GM23338 (cell line): ENCODE measurements around the gene WWOX. TPM values are rescaled to one million over a fixed set of nuclear protein-coding genes. Genes with fewer than 3 reads are reported as not detected.

Source experiments
- ATAC-seq: fragments of 200-7000 bp; cut with Tn5 transposase; 3 replicates; pipeline ENCODE4 v1.9.1; 2020
- DNase-seq: peaks from one replicate; pipeline ENCODE4 v3.0.0-alpha.2; 2015; ENCODE audit warnings: low spot score
- H2AFZ ChIP-seq: fragments of 200-600 bp; sonication (generic); 2 replicates; pipeline ENCODE4 v1.8.0; 2016; ENCODE audit warnings: antibody characterized with exemption, mild to moderate bottlenecking, moderate library complexity
- H3F3A ChIP-seq: fragments of 200-600 bp; sonication (generic); replicated peaks from 2 replicates; pipeline ENCODE4 v1.8.0; 2017; ENCODE audit warnings: antibody characterized with exemption, mixed run types, low read depth
- H3K27ac ChIP-seq: fragments of 200-600 bp; sonication (generic); 2 replicates; pipeline ENCODE4 v1.6.1; 2016; ENCODE audit warnings: low read depth
- H3K27me3 ChIP-seq: fragments of 200-600 bp; sonication (generic); 2 replicates; pipeline ENCODE4 v1.8.0; 2016; ENCODE audit warnings: mild to moderate bottlenecking, mixed run types, moderate library complexity; ENCODE audit not compliant: insufficient read depth
- H3K36me3 ChIP-seq: fragments of 200-600 bp; sonication (generic); 2 replicates; pipeline ENCODE4 v1.8.0; 2016; ENCODE audit warnings: mild to moderate bottlenecking; ENCODE audit not compliant: insufficient read depth
- H3K4me1 ChIP-seq: fragments of 200-600 bp; sonication (generic); 2 replicates; pipeline ENCODE4 v1.8.0; 2016; ENCODE audit warnings: mild to moderate bottlenecking, moderate library complexity; ENCODE audit not compliant: insufficient read depth
- H3K4me2 ChIP-seq: fragments of 200-600 bp; sonication (generic); 2 replicates; pipeline ENCODE4 v1.7.1; 2017; ENCODE audit warnings: mixed run types
- H3K4me3 ChIP-seq: fragments of 200-600 bp; sonication (generic); 2 replicates; pipeline ENCODE4 v1.6.1; 2016; ENCODE audit warnings: mixed run types
- H3K79me2 ChIP-seq: fragments of 200-600 bp; sonication (generic); replicated peaks from 2 replicates; pipeline ENCODE4 v1.8.0; 2017; ENCODE audit warnings: mild to moderate bottlenecking; ENCODE audit not compliant: insufficient read depth
- H3K9me2 ChIP-seq: fragments of 200-600 bp; sonication (generic); 2 replicates; pipeline ENCODE4 v1.8.0; 2017; ENCODE audit not compliant: insufficient read depth
- H4K20me1 ChIP-seq: fragments of 200-600 bp; sonication (generic); replicated peaks from 2 replicates; pipeline ENCODE4 v1.8.0; 2017; ENCODE audit warnings: mild to moderate bottlenecking; ENCODE audit not compliant: insufficient read depth
- H3K27ac Mint-ChIP-seq: 2 replicates; pipeline ENCODE4 v1.8.0; 2020; ENCODE audit warnings: inconsistent platforms, mild to moderate bottlenecking, moderate library complexity, mixed read lengths
- H3K27me3 Mint-ChIP-seq: 3 replicates; pipeline ENCODE4 v1.8.0; 2022; ENCODE audit warnings: low read depth, mild to moderate bottlenecking, moderate library complexity, mixed read lengths, inconsistent platforms; ENCODE audit not compliant: insufficient read depth, poor library complexity
- H3K36me3 Mint-ChIP-seq: 3 replicates; pipeline ENCODE4 v1.8.0; 2021; ENCODE audit warnings: low read depth, mild to moderate bottlenecking, inconsistent platforms, moderate library complexity, mixed read lengths
- H3K4me1 Mint-ChIP-seq: 3 replicates; pipeline ENCODE4 v1.8.0; 2020; ENCODE audit warnings: mild to moderate bottlenecking, inconsistent platforms, mixed read lengths
- H3K4me3 Mint-ChIP-seq: 3 replicates; pipeline ENCODE4 v1.8.0; 2021; ENCODE audit warnings: moderate library complexity, mild to moderate bottlenecking, inconsistent platforms, mixed read lengths
- H3K9me3 Mint-ChIP-seq: 3 replicates; pipeline ENCODE4 v1.8.0; 2020; ENCODE audit warnings: moderate library complexity, mild to moderate bottlenecking, inconsistent platforms, mixed read lengths
- CREB1 ChIP-seq: fragments of 250-450 bp; sonication (Bioruptor Pico); IDR thresholded peaks from 2 replicates; pipeline ENCODE4 v1.5.0; 2020; ENCODE audit warnings: low read depth, mild to moderate bottlenecking, moderate library complexity
- CTCF ChIP-seq, 2 experiments: fragments of 200-600 bp in 1 of 2; sonication (generic) in 1 of 2; conservative IDR thresholded peaks; 2 replicates each; pipeline versions ENCODE4 v1.5.1 to v1.6.1; 2016 to 2017; ENCODE audit warnings: antibody characterized with exemption in 2 of 2, low read depth in 2 of 2, mild to moderate bottlenecking in 2 of 2, moderate library complexity in 1 of 2
- ETS1 ChIP-seq: IDR thresholded peaks from 2 replicates; pipeline ENCODE4 v1.6.1; 2016; ENCODE audit warnings: antibody characterized with exemption
- EZH2 ChIP-seq: fragments of 200-600 bp; sonication (generic); IDR thresholded peaks from one replicate; pipeline ENCODE4 v1.8.0; 2017; ENCODE audit warnings: antibody characterized with exemption, mild to moderate bottlenecking, low read depth; ENCODE audit not compliant: unreplicated experiment
- EZH2phosphoT487 ChIP-seq: fragments of 200-600 bp; sonication (generic); IDR thresholded peaks from one replicate; pipeline ENCODE4 v1.8.1; 2018; ENCODE audit warnings: antibody characterized with exemption; ENCODE audit not compliant: unreplicated experiment
- JUNB ChIP-seq: IDR thresholded peaks from one replicate; pipeline ENCODE4 v1.6.1; 2016; ENCODE audit warnings: antibody characterized with exemption; ENCODE audit not compliant: unreplicated experiment
- NANOG ChIP-seq: IDR thresholded peaks from 2 replicates; pipeline ENCODE4 v1.6.1; 2016; ENCODE audit warnings: antibody characterized with exemption, borderline replicate concordance
- POLR2AphosphoS5 ChIP-seq: IDR thresholded peaks from 2 replicates; pipeline ENCODE4 v1.6.1; 2016; ENCODE audit warnings: antibody characterized with exemption, low read depth
- STAT1 ChIP-seq: IDR thresholded peaks from one replicate; pipeline ENCODE4 v1.6.1; 2016; ENCODE audit warnings: antibody characterized with exemption; ENCODE audit not compliant: unreplicated experiment
- ZNF114 ChIP-seq: fragments of 250-450 bp; sonication (Bioruptor Pico); IDR thresholded peaks from 2 replicates; pipeline ENCODE4 v1.5.0; 2020; ENCODE audit warnings: mild to moderate bottlenecking, moderate library complexity
- ZNF331 ChIP-seq: fragments of 250-450 bp; sonication (Bioruptor Pico); IDR thresholded peaks from 2 replicates; pipeline ENCODE4 v1.5.0; 2020; ENCODE audit warnings: low read depth, mild to moderate bottlenecking, moderate library complexity
- polyA plus RNA-seq: library from polyadenylated mRNA; unstranded; fragments of >200 nt; fragmentation: Nextera tagmentation; extraction: Ambion mirVana; gene quantifications from 2 replicates; pipeline ENCODE4 v1.2.1, GENCODE V29; 2016
- total RNA-seq: library from RNA; depleted of rRNA; stranded (reverse); fragments of >200 nt; shearing (Covaris generic); gene quantifications from 2 replicates; pipeline ENCODE4 v1.2.3, GENCODE V29; 2014
- TF ChIP-seq, protein P1 (sequence below): IDR thresholded peaks from one replicate; pipeline ENCODE4 v1.6.1; 2018; ENCODE audit warnings: antibody characterized with exemption; ENCODE audit not compliant: unreplicated experiment

WWOX gene
- total and polyA plus RNA-seq, 2 experiments from 2014 or later = 10.0 to 19.3 TPM

GRCh38 chr16:78496189-78496588 is 396.7 kb downstream of the WWOX start (continued):
- TF ChIP-seq, protein P1, sequence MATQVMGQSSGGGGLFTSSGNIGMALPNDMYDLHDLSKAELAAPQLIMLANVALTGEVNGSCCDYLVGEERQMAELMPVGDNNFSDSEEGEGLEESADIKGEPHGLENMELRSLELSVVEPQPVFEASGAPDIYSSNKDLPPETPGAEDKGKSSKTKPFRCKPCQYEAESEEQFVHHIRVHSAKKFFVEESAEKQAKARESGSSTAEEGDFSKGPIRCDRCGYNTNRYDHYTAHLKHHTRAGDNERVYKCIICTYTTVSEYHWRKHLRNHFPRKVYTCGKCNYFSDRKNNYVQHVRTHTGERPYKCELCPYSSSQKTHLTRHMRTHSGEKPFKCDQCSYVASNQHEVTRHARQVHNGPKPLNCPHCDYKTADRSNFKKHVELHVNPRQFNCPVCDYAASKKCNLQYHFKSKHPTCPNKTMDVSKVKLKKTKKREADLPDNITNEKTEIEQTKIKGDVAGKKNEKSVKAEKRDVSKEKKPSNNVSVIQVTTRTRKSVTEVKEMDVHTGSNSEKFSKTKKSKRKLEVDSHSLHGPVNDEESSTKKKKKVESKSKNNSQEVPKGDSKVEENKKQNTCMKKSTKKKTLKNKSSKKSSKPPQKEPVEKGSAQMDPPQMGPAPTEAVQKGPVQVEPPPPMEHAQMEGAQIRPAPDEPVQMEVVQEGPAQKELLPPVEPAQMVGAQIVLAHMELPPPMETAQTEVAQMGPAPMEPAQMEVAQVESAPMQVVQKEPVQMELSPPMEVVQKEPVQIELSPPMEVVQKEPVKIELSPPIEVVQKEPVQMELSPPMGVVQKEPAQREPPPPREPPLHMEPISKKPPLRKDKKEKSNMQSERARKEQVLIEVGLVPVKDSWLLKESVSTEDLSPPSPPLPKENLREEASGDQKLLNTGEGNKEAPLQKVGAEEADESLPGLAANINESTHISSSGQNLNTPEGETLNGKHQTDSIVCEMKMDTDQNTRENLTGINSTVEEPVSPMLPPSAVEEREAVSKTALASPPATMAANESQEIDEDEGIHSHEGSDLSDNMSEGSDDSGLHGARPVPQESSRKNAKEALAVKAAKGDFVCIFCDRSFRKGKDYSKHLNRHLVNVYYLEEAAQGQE = no peak
- TF ChIP-seq CTCF (conservative IDR thresholded peaks at IDR 0.05; ENCODE audit: low read depth in 2 of 2) (no peak), POLR2AphosphoS5 (no peak), EZH2phosphoT487 (no peak), CREB1 (CRISPR knock-in tag) (no peak), ZNF114 (CRISPR knock-in tag) (no peak)

DNA sequence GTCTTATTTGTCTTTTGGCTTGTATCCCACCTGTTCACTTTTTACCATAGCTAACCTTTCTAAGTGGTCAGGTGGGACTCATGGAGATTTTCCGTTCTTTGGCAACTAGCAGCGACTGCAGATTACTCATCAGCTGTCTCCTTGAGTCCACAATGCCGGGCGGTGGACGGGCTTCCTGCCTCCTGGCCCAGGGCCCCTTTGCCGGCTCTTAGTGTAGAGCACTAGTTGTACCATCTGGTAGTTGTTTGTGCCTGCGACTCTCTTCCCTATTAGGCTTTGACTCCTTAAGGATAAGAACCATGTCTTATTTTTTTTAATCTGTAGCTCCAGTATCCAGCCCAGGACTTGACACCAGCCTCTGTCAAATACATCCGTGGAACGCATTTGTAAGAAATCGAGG is 399.9 kb downstream of the WWOX start:
- DNase-seq = no peak
- H3F3A ChIP-seq = no peaks in the 10 kb centered on the region
- no peak overlapping the region for H3K4me3 Mint-ChIP-seq
- no peaks in the 10 kb centered on the region for H3K9me3 Mint-ChIP-seq
- no peaks in the 10 kb centered on the region for H3K27me3 ChIP-seq
- H2AFZ ChIP-seq = no peak overlapping the region
- H3K27ac Mint-ChIP-seq = peak overlapping the region; percentile 36; the same call in 1 of the 2 replicates
- H3K36me3 Mint-ChIP-seq = no peaks in the 10 kb centered on the region
- H3K9me2 ChIP-seq = no peaks in the 10 kb centered on the region
- no peak overlapping the region for H3K4me2 ChIP-seq
- H3K79me2 ChIP-seq = no peaks in the 10 kb centered on the region
- H3K36me3 ChIP-seq = no peaks in the 10 kb centered on the region
- peaks cover 10% of the 10 kb centered on the region for H3K4me1 Mint-ChIP-seq
- no peaks in the 10 kb centered on the region for H3K4me1 ChIP-seq
- no peak overlapping the region for H3K27ac ChIP-seq
- ATAC-seq = no peak
- H4K20me1 ChIP-seq = no peaks in the 10 kb centered on the region
- peaks cover 1% of the 10 kb centered on the region for H3K27me3 Mint-ChIP-seq
- H3K4me3 ChIP-seq = no peak overlapping the region
- TF ChIP-seq ETS1 = no peak
- no peak for TF ChIP-seq POLR2AphosphoS5
- TF ChIP-seq CREB1 (CRISPR knock-in tag) = no peak
- TF ChIP-seq NANOG = no peak
- TF ChIP-seq EZH2 = no peak
- no peak for TF ChIP-seq STAT1
- no peak for TF ChIP-seq JUNB
- TF ChIP-seq ZNF331 (CRISPR knock-in tag) = no peak
- no peak for TF ChIP-seq CTCF (conservative IDR thresholded peaks at IDR 0.05; ENCODE audit: low read depth in 2 of 2)
- TF ChIP-seq, protein P1 = no peak
